GM12878 (cell line): ENCODE results near the gene PTGES3L. TPM values are rescaled to one million over a fixed set of nuclear protein-coding genes. Genes with fewer than 3 reads are reported as not detected.

Source experiments
- ATAC-seq: fragments of 200-7000 bp; cut with Tn5 transposase; 3 replicates; pipeline ENCODE4 v1.9.1; 2020; ENCODE audit warnings: mild to moderate bottlenecking, moderate library complexity
- BruUV-seq: library from RNA; stranded (reverse); fragments of 400-500 nt; replicated peaks from 2 replicates; lab custom pipeline; 2021; lab: Mats Ljungman, UMichigan
- CTCF ChIA-PET: fragments of 300-600 bp; sonication (Branson Sonifier 250); formaldehyde crosslinking; extraction: SDS; loops from one replicate; lab custom pipeline; 2021; ENCODE audit warnings: inconsistent platforms; lab: Yijun Ruan, JAX
- POLR2A ChIA-PET: fragments of 350-600 bp; formaldehyde crosslinking; extraction: SDS; loops from one replicate; lab custom pipeline; 2021; ENCODE audit warnings: inconsistent platforms; lab: Charles Lee
- RAD21 ChIA-PET: fragments of 300-600 bp; sonication (Branson Sonifier 250); formaldehyde crosslinking; loops from one replicate; lab custom pipeline; 2023; ENCODE audit warnings: antibody characterized with exemption; ENCODE audit not compliant: unreplicated experiment; lab: Charles Lee
- SMC1A ChIA-PET: fragments of 300-600 bp; sonication (Branson Sonifier 250); formaldehyde crosslinking; loops from one replicate; lab custom pipeline; 2023; ENCODE audit not compliant: unreplicated experiment, uncharacterized antibody; lab: Charles Lee
- DNase-seq: peaks from one replicate; pipeline ENCODE4 v3.0.0-alpha.2; 2011; ENCODE audit warnings: low read depth, low spot score
- FAIRE-seq: peaks from 3 replicates; lab custom pipeline; 2011; peaks lifted over from hg19 to GRCh38; lab: Jason Lieb, UNC
- H2AFZ ChIP-seq: 2 replicates; pipeline ENCODE4 v1.6.0; 2011; ENCODE audit warnings: low read depth, low read length, control low read depth; ENCODE audit not compliant: control insufficient read depth
- H3K27ac ChIP-seq: 2 replicates; pipeline ENCODE4 v1.5.1; 2011; ENCODE audit warnings: control low read depth; ENCODE audit not compliant: control insufficient read depth, insufficient read depth
- H3K27me3 ChIP-seq, 2 experiments: replicated peaks in 1 of 2; 2 replicates each; pipeline versions ENCODE4 v1.6.0 to v1.6.1; 2011; ENCODE audit warnings: low read length in 1 of 2; ENCODE audit not compliant: control insufficient read depth in 2 of 2, insufficient read depth in 2 of 2
- H3K36me3 ChIP-seq, 2 experiments: 2 replicates each; pipeline ENCODE4 v1.5.1; 2011; ENCODE audit warnings: low read length in 1 of 2; ENCODE audit not compliant: control insufficient read depth in 2 of 2, insufficient read depth in 2 of 2
- H3K4me1 ChIP-seq: 2 replicates; pipeline ENCODE4 v1.6.1; 2011; ENCODE audit warnings: mild to moderate bottlenecking, low read length, moderate library complexity, mixed read lengths; ENCODE audit not compliant: control insufficient read depth, insufficient read depth
- H3K4me2 ChIP-seq: 2 replicates; pipeline ENCODE4 v1.6.0; 2011; ENCODE audit warnings: control low read depth; ENCODE audit not compliant: control insufficient read depth, insufficient read depth
- H3K4me3 ChIP-seq: fragments of 200-600 bp; sonication (generic); 2 replicates; pipeline ENCODE4 v1.5.1; 2016
- H3K79me2 ChIP-seq: 2 replicates; pipeline ENCODE4 v1.6.0; 2011; ENCODE audit warnings: low read length; ENCODE audit not compliant: control insufficient read depth, insufficient read depth
- H3K9ac ChIP-seq: 2 replicates; pipeline ENCODE4 v1.8.0; 2011; ENCODE audit warnings: low read length, control low read depth, mixed read lengths; ENCODE audit not compliant: control insufficient read depth, insufficient read depth
- H3K9me3 ChIP-seq: replicated peaks from 3 replicates; pipeline ENCODE4 v1.5.1; 2011; ENCODE audit warnings: mild to moderate bottlenecking, low read length; ENCODE audit not compliant: control insufficient read depth, insufficient read depth
- H4K20me1 ChIP-seq: 2 replicates; pipeline ENCODE4 v1.6.0; 2011; ENCODE audit not compliant: control insufficient read depth, insufficient read depth
- ATF2 ChIP-seq: IDR thresholded peaks from 2 replicates; pipeline ENCODE4 v1.6.1; 2012; ENCODE audit warnings: low read length, inconsistent platforms
- FOXK2 ChIP-seq: fragments of 450-650 bp; IDR thresholded peaks from 2 replicates; pipeline ENCODE4 v1.6.1; 2017; ENCODE audit warnings: mild to moderate bottlenecking, moderate library complexity
- KDM1A ChIP-seq: fragments of 200-600 bp; sonication (generic); IDR thresholded peaks from 2 replicates; pipeline ENCODE4 v1.6.1; 2016; ENCODE audit warnings: borderline replicate concordance
- PAX8 ChIP-seq: fragments of 450-650 bp; IDR thresholded peaks from 2 replicates; pipeline ENCODE4 v1.6.1; 2017; ENCODE audit warnings: mild to moderate bottlenecking, moderate library complexity
- RAD51 ChIP-seq: fragments of 450-650 bp; IDR thresholded peaks from 2 replicates; pipeline ENCODE4 v1.6.1; 2016; ENCODE audit warnings: moderate library complexity, mild to moderate bottlenecking, inconsistent platforms
- SIN3A ChIP-seq: IDR thresholded peaks from 2 replicates; pipeline ENCODE4 v1.6.1; 2012; ENCODE audit warnings: low read depth, low read length, improper control_type of control experiment
- WGBS: methylation state at CpG from one replicate; pipeline ENCODE4 v1.1.6; 2016; ENCODE audit warnings: low lambda C conversion rate; ENCODE audit not compliant: insufficient replicate concordance, insufficient coverage; ENCODE audit errors: missing lambda C conversion rate; 5-methylcytosine and 5-hydroxymethylcytosine counted together
- in situ Hi-C: fragments of 300-500 bp; cut with MboI; formaldehyde crosslinking; loops from 9 replicates; pipeline ENCODE4 v1.14.3; 2018; ENCODE audit warnings: mixed read lengths
- intact Hi-C: fragments of 100-400 bp; cut with micrococcal nuclease; formaldehyde crosslinking; loops from one replicate; pipeline ENCODE4 v1.14.2; 2022; ENCODE audit not compliant: unreplicated experiment
- polyA plus RNA-seq, 11 experiments: library from polyadenylated mRNA; depleted of rRNA in 4 of 11; unstranded in 6 of 11; stranded (reverse) in 5 of 11; fragments of >200 nt; fragmentation: Nextera tagmentation in 4 of 11; fragmentation: Illumina TruSeq in 1 of 11; extraction: Ambion mirVana in 4 of 11; extraction: Trizol in 1 of 11; gene quantifications; 1 replicate in 1 of 11; 2 replicates in 10 of 11; pipeline versions ENCODE4 v1.2.1 to v1.2.3, GENCODE V29; 2011 to 2016; ENCODE audit warnings: inconsistent platforms in 2 of 11, missing spikeins in 2 of 11, low read depth in 1 of 11
- total RNA-seq, 4 experiments: library from RNA; depleted of rRNA in 3 of 4; stranded (reverse); fragments of >200 nt in 3 of 4; fragmentation: Illumina TruSeq in 1 of 4; extraction: Trizol in 1 of 4; gene quantifications; 2 replicates each; pipeline versions ENCODE4 v1.2.1 to v1.2.3, GENCODE V29; 2013 to 2021
- TF ChIP-seq, protein P1 (sequence below): IDR thresholded peaks from 2 replicates; pipeline ENCODE4 v1.6.1; 2012; ENCODE audit warnings: low read depth, low read length, improper control_type of control experiment
- TF ChIP-seq, protein P2 (sequence below): fragments of 150-350 bp; IDR thresholded peaks from 2 replicates; pipeline ENCODE4 v1.6.1; 2014; ENCODE audit warnings: mild to moderate bottlenecking, low read depth, low read length

The PTGES3L gene
- total and polyA plus RNA-seq, 10 of the 15 experiments (the other 5 are each of a cell fraction or from before 2014, with no cell fraction given): 0.11 to 2.3 (median 0.98) TPM

DNA sequence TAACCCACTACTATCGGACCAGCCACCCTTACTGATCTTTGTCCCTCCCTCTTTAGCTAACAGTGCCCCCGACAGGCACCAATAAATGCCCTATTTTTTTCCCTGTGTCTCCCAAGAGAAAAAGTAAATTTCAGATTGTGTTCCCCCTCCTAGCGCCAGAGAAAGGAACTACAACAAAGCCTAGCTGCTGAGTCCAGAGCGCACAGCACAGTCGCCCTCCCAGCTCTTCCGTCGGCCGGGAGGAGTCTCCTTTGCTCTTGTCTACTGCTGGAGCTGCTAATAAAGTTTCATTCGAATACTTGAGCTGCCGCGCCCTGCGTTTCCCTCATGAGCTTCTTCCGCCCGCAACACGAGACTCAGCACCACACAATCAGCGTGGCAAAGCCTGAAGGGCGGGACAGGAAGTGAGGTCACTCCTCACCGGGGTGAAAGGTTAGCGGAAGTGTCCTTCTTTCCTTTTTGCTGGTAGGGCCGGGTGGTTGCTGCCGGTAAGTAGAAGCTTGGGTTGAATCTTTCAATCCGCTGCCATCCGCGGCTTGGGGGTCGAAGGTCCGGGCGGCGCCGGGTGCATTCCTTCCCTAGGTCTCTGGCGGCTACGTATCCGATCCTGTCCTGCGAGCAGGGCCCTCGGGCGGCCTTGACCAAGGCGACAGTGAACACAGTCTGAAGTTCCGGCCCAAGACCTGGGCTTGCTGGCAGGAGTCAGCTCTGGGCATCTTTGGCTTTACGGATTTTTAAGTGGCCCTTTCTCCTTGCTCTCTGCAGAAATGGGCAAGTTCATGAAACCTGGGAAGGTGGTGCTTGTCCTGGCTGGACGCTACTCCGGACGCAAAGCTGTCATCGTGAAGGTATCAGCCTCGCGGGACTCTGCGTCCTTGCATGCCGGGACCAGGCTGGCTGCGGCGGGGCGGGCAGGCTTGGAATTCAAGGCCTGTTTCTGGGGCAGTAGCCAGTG lies 18.4 kb upstream of the PTGES3L start, which contains the start of gene RPL27 (continued):
- TF ChIP-seq RAD51 (peak; percentile 85), KDM1A (no peak), FOXK2 (peak; percentile 85)
- TF ChIP-seq, protein P1, sequence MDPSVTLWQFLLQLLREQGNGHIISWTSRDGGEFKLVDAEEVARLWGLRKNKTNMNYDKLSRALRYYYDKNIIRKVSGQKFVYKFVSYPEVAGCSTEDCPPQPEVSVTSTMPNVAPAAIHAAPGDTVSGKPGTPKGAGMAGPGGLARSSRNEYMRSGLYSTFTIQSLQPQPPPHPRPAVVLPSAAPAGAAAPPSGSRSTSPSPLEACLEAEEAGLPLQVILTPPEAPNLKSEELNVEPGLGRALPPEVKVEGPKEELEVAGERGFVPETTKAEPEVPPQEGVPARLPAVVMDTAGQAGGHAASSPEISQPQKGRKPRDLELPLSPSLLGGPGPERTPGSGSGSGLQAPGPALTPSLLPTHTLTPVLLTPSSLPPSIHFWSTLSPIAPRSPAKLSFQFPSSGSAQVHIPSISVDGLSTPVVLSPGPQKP: peak; percentile 87
- TF ChIP-seq, protein P2, sequence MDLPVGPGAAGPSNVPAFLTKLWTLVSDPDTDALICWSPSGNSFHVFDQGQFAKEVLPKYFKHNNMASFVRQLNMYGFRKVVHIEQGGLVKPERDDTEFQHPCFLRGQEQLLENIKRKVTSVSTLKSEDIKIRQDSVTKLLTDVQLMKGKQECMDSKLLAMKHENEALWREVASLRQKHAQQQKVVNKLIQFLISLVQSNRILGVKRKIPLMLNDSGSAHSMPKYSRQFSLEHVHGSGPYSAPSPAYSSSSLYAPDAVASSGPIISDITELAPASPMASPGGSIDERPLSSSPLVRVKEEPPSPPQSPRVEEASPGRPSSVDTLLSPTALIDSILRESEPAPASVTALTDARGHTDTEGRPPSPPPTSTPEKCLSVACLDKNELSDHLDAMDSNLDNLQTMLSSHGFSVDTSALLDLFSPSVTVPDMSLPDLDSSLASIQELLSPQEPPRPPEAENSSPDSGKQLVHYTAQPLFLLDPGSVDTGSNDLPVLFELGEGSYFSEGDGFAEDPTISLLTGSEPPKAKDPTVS: peak; percentile 81; the same call in 1 of the 2 replicates
- TF ChIP-seq, all 136 proteins: peak for 95

DNA sequence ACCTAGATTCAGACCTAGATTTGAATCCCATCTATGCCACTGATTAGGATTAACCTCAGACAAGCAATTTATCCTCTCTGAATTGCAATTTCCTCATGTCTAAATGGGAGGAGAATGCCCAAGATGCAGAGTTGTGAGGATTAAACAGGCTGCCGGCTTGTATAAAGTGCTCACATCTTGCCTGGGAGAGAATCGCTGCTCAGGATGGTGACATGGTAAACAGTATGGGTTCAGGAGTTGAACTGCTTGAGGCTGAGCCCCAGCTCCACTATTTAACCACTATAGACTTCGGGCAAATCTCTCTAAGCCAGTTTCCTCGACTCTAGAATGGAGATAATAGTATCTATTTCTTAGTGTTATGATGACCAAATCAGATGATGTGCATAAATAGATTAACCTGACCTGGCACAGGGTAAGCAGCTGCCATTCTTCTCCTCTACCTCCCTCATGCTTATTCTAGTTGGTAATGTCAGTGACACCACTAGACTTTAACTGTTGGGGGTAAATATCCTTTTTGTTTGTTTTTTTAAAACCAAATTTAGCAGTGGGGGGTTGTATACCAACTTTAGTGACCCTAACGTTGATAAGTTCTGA lies 17.6 kb upstream of the PTGES3L start:
- CTCF ChIA-PET: interaction anchor here (0.8 to 4.8 kb wide), 39 partner anchors 10 to 486 kb away, joined by 3 to 66 read pairs (median 5); partner anchors contain the start of genes AARSD1, AOC2, BECN1 and CNTD1
- peak overlapping the region; percentile 35; the same call in 1 of the 2 replicates for H3K4me3 ChIP-seq
- in situ Hi-C loops: no loop called here

More for the DNA sequence above, 17.6 kb upstream of the PTGES3L start:
- no peaks in the 10 kb centered on the region for H3K9me3 ChIP-seq
- H3K9ac ChIP-seq: peak overlapping the region; percentile 31; the same call in 1 of the 2 replicates
- peaks cover 3% of the 10 kb centered on the region; the same call in 1 of the 2 replicates for H3K4me1 ChIP-seq
- H3K36me3 ChIP-seq: peaks cover 5 to 12% of the 10 kb centered on the region in 2 experiments
- peak; percentile 31 for FAIRE-seq
- BruUV-seq: no TSS peak
- POLR2A ChIA-PET: interaction anchor here (0.5 to 2.6 kb wide), 22 partner anchors 9 to 1053 kb away, joined by 3 to 21 read pairs (median 3); partner anchors contain the start of genes AARSD1, BECN1, BRCA1 and DHX8
- no peaks in the 10 kb centered on the region for H4K20me1 ChIP-seq
- H3K27ac ChIP-seq: peak overlapping the region; percentile 13; the same call in 1 of the 2 replicates
- RAD21 ChIA-PET: interaction anchor here (0.5 to 2.7 kb wide), 34 partner anchors 9 to 487 kb away, joined by 3 to 31 read pairs (median 5); partner anchors contain the start of genes AARSD1, AOC2, BECN1 and CNTD1
- DNase-seq: no peak
- peak overlapping the region; percentile 9 for H3K4me2 ChIP-seq
- H3K27me3 ChIP-seq: no peaks in the 10 kb centered on the region
- SMC1A ChIA-PET: interaction anchor here (0.6 to 3.7 kb wide), 33 partner anchors 9 to 486 kb away, joined by 3 to 47 read pairs (median 4); partner anchors contain the start of genes DHX8, IFI35, PSMC3IP and PSME3
- 14% methylated on average over 5 of the region's 5 CpGs for WGBS
- intact Hi-C loops: loop anchor here (10.0 kb wide), 1 partner anchor 153 kb away; the partner anchor contains the start of gene AOC2
- peaks cover 26% of the 10 kb centered on the region for H3K79me2 ChIP-seq
- peak overlapping the region; percentile 70 for H2AFZ ChIP-seq
- TF ChIP-seq PAX8: 0 out of 2 replicates have a peak, but pooled peaks have one; percentile 40
- TF ChIP-seq ATF2: no peak
- no peak for TF ChIP-seq SIN3A
- TF ChIP-seq, all 136 proteins: peak for 1
- ATAC-seq: peak; percentile 4
